Posterior vena cava (tissue), 2 donors: ENCODE data around the gene MGST2. TPM values are rescaled to one million over a fixed set of nuclear protein-coding genes. Genes with fewer than 3 reads are reported as not detected.
"Not testable (repeated sequence)": the region's sequence is repeated elsewhere in the genome, so short reads cannot be mapped to it uniquely, and the experiment has no call there.

Experiments used
- DNase-seq: peaks from one replicate; pipeline ENCODE4 v3.0.0-alpha.2; 2020; ENCODE audit warnings: low spot score
- intact Hi-C, 2 donors: fragments of 100-400 bp; cut with DNase I; formaldehyde crosslinking; loops; one replicate each; pipeline versions ENCODE4 v1.14.1 to v1.14.2; 2022 to 2023
- total RNA-seq, 2 donors: library from RNA; stranded (reverse); fragmentation: NEBNext Ultra II Directional; extraction: Animal tissue kit (Norgen Biotek cat#: 25700); gene quantifications; one replicate each; pipeline ENCODE4 v1.2.1, GENCODE V29; 2021
- donor health status: DM: yes; HTN: yes; CAD: no.
- donor health status: DM: yes; HTN: yes; CAD: no.

MGST2 gene
- total RNA-seq, 2 donors from 2014 or later = 41.1 to 41.2 TPM

- intact Hi-C loops = no loop called here
- no peak for DNase-seq
Observed at GRCh38 chr4:139689093-139689722, 23.6 kb downstream of the MGST2 start.

- intact Hi-C loops = no loop called here
- no peak for DNase-seq
Observed at GRCh38 chr4:139690419-139690818, 24.8 kb downstream of the MGST2 start.

- intact Hi-C loops = no loop called here
- no peak for DNase-seq
Observed at GRCh38 chr4:139692309-139693012, 26.8 kb downstream of the MGST2 start.

- no peak for DNase-seq
- intact Hi-C loops = no loop called here
Observed at GRCh38 chr4:139694522-139695107, 29.0 kb downstream of the MGST2 start.

GRCh38 chr4:139696491-139696890 lies 30.9 kb downstream of the MGST2 start:
- intact Hi-C loops = no loop called here
- no peak for DNase-seq

- intact Hi-C loops, DNase-seq: not testable (repeated sequence)
Observed at GRCh38 chr4:139698167-139698925, 32.7 kb downstream of the MGST2 start.

- intact Hi-C loops = no loop called here
- DNase-seq = no peak
Observed at GRCh38 chr4:139700568-139700967, 34.9 kb downstream of the MGST2 start.

- intact Hi-C loops = no loop called here
- no peak for DNase-seq
Observed at GRCh38 chr4:139704915-139705485, 39.4 kb downstream of the MGST2 start.

GRCh38 chr4:139709660-139710059 lies 44.0 kb downstream of the MGST2 start:
- DNase-seq = no peak
- intact Hi-C loops = no loop called here

GRCh38 chr4:139710073-139710472 lies 44.5 kb downstream of the MGST2 start:
- intact Hi-C loops = no loop called here
- no peak for DNase-seq

- DNase-seq = no peak
- intact Hi-C loops = no loop called here
Observed at GRCh38 chr4:139711461-139711860, 45.8 kb downstream of the MGST2 start.

GRCh38 chr4:139712882-139713281 lies 47.3 kb downstream of the MGST2 start:
- DNase-seq = no peak
- intact Hi-C loops = no loop called here

GRCh38 chr4:139715746-139716391 lies 50.2 kb downstream of the MGST2 start:
- DNase-seq = no peak
- intact Hi-C loops = no loop called here

- intact Hi-C loops = no loop called here
- no peak for DNase-seq
Observed at GRCh38 chr4:139718358-139718757, 52.7 kb downstream of the MGST2 start.

- DNase-seq = no peak
- intact Hi-C loops = no loop called here
Observed at GRCh38 chr4:139718833-139719232, 53.2 kb downstream of the MGST2 start.

GRCh38 chr4:139719381-139720101 lies 53.9 kb downstream of the MGST2 start:
- DNase-seq = no peak
- intact Hi-C loops = no loop called here

- intact Hi-C loops = no loop called here
- no peak for DNase-seq
Observed at GRCh38 chr4:139720806-139721205, 55.2 kb downstream of the MGST2 start.

- DNase-seq = no peak
- intact Hi-C loops = no loop called here
Observed at GRCh38 chr4:139721789-139722188, 56.2 kb downstream of the MGST2 start.

- intact Hi-C loops = no loop called here
- no peak for DNase-seq
Observed at GRCh38 chr4:139725236-139725635, 59.6 kb downstream of the MGST2 start.
